Measurements from ENCODE around the gene PPP1R9A. TPM values are rescaled to one million over a fixed set of nuclear protein-coding genes. Genes with fewer than 3 reads are reported as not detected.

The PPP1R9A gene
- total RNA-seq, 1 experiment from 2014 or later, result 15.6 TPM

- BruUV-seq (replicated peaks), result no TSS peak
- intact Hi-C loops (cut with micrococcal nuclease; ENCODE audit: unreplicated experiment), result loop anchor here (2.0 to 10.0 kb wide), 2 partner anchors 251 to 463 kb away; partner anchors contain the start of gene SGCE
- POLR2A ChIA-PET (ENCODE audit: low non-redundant PET), result no interaction called here
- Histone ChIP-seq H3K4me3 (ENCODE audit: low read depth, low read length, poor library complexity, severe bottlenecking) (peak overlapping the region; percentile 66), H3K4me1 (ENCODE audit: insufficient read depth, low read length, poor library complexity, severe bottlenecking) (peaks cover 15% of the 10 kb centered on the region), H3K27me3 (replicated peaks; ENCODE audit: insufficient read depth, low read depth, low read length, poor library complexity) (no peaks in the 10 kb centered on the region), H3K27ac (ENCODE audit: low read depth, low read length, poor library complexity, severe bottlenecking) (peak overlapping the region; percentile 75), H3K36me3 (ENCODE audit: insufficient read depth, low read length, poor library complexity, severe bottlenecking) (no peaks in the 10 kb centered on the region), H3K9me3 (ENCODE audit: low read depth, low read length, poor library complexity, severe bottlenecking) (no peaks in the 10 kb centered on the region)
- no peak for TF ChIP-seq EZH2 (IDR thresholded peaks at IDR 0.05; ENCODE audit: borderline replicate concordance, low read depth, low read length, poor library complexity, severe bottlenecking)
- TF ChIP-seq, protein P1, sequence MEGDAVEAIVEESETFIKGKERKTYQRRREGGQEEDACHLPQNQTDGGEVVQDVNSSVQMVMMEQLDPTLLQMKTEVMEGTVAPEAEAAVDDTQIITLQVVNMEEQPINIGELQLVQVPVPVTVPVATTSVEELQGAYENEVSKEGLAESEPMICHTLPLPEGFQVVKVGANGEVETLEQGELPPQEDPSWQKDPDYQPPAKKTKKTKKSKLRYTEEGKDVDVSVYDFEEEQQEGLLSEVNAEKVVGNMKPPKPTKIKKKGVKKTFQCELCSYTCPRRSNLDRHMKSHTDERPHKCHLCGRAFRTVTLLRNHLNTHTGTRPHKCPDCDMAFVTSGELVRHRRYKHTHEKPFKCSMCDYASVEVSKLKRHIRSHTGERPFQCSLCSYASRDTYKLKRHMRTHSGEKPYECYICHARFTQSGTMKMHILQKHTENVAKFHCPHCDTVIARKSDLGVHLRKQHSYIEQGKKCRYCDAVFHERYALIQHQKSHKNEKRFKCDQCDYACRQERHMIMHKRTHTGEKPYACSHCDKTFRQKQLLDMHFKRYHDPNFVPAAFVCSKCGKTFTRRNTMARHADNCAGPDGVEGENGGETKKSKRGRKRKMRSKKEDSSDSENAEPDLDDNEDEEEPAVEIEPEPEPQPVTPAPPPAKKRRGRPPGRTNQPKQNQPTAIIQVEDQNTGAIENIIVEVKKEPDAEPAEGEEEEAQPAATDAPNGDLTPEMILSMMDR (conservative IDR thresholded peaks at IDR 0.05; ENCODE audit: low read depth, low read length), result no peak
- CTCF ChIA-PET, result no interaction called here
- peak; percentile 65 for DNase-seq (ENCODE audit: low spot score)
Measured at GRCh38 chr7:94907811-94908322, 473 bp downstream of the PPP1R9A start.

GRCh38 chr7:94908323-94909178 is 1.2 kb downstream of the PPP1R9A start:
- peak overlapping the region; percentile 75 for H3K27ac ChIP-seq (ENCODE audit: low read depth, low read length, poor library complexity, severe bottlenecking)
- H3K27me3 ChIP-seq (replicated peaks; ENCODE audit: insufficient read depth, low read depth, low read length, poor library complexity), result no peaks in the 10 kb centered on the region
- BruUV-seq (replicated peaks), result TSS peak; percentile 49
- no peaks in the 10 kb centered on the region for H3K9me3 ChIP-seq (ENCODE audit: low read depth, low read length, poor library complexity, severe bottlenecking)
- peak overlapping the region; percentile 66 for H3K4me3 ChIP-seq (ENCODE audit: low read depth, low read length, poor library complexity, severe bottlenecking)
- peaks cover 16% of the 10 kb centered on the region for H3K4me1 ChIP-seq (ENCODE audit: insufficient read depth, low read length, poor library complexity, severe bottlenecking)
- POLR2A ChIA-PET (ENCODE audit: low non-redundant PET), result no interaction called here
- no peaks in the 10 kb centered on the region for H3K36me3 ChIP-seq (ENCODE audit: insufficient read depth, low read length, poor library complexity, severe bottlenecking)
- intact Hi-C loops (cut with micrococcal nuclease; ENCODE audit: unreplicated experiment), result loop anchor here (2.0 to 10.0 kb wide), 2 partner anchors 252 to 464 kb away; partner anchors contain the start of gene SGCE
- TF ChIP-seq, protein P1 (conservative IDR thresholded peaks at IDR 0.05; ENCODE audit: low read depth, low read length), result no peak
- no peak for TF ChIP-seq EZH2 (IDR thresholded peaks at IDR 0.05; ENCODE audit: borderline replicate concordance, low read depth, low read length, poor library complexity, severe bottlenecking)
- DNase-seq (ENCODE audit: low spot score), result peak; percentile 54
- CTCF ChIA-PET, result no interaction called here

DNA sequence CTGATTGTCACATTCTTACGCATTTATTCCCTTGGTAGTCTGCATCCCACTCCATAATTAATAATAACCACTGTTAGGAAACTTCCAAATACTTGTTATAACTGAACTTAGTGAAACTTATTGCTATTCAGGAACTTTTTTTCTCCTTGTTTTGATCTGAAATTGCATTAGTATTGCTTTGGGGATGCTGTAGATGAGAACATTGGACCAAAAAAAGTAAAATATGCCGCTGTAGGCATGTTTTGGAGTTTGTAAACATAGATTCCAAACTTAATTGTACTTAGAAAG is 1.7 kb downstream of the PPP1R9A start:
- Histone ChIP-seq H3K27ac (ENCODE audit: low read depth, low read length, poor library complexity, severe bottlenecking) (no peak overlapping the region), H3K4me1 (ENCODE audit: insufficient read depth, low read length, poor library complexity, severe bottlenecking) (peaks cover 16% of the 10 kb centered on the region), H3K9me3 (ENCODE audit: low read depth, low read length, poor library complexity, severe bottlenecking) (no peaks in the 10 kb centered on the region), H3K4me3 (ENCODE audit: low read depth, low read length, poor library complexity, severe bottlenecking) (peak overlapping the region; percentile 66), H3K36me3 (ENCODE audit: insufficient read depth, low read length, poor library complexity, severe bottlenecking) (no peaks in the 10 kb centered on the region), H3K27me3 (replicated peaks; ENCODE audit: insufficient read depth, low read depth, low read length, poor library complexity) (no peaks in the 10 kb centered on the region)
- POLR2A ChIA-PET (ENCODE audit: low non-redundant PET), result no interaction called here
- CTCF ChIA-PET, result no interaction called here
- BruUV-seq (replicated peaks), result no TSS peak
- TF ChIP-seq, protein P1 (conservative IDR thresholded peaks at IDR 0.05; ENCODE audit: low read depth, low read length), result no peak
- TF ChIP-seq EZH2 (IDR thresholded peaks at IDR 0.05; ENCODE audit: borderline replicate concordance, low read depth, low read length, poor library complexity, severe bottlenecking), result no peak
- DNase-seq (ENCODE audit: low spot score), result no peak
- intact Hi-C loops (cut with micrococcal nuclease; ENCODE audit: unreplicated experiment), result loop anchor here (2.0 to 10.0 kb wide), 2 partner anchors 252 to 464 kb away; partner anchors contain the start of gene SGCE
